K562 (cell line): ENCODE measurements around the gene ATAD3C. TPM values are rescaled to one million over a fixed set of nuclear protein-coding genes. Genes with fewer than 3 reads are reported as not detected.

Experiments
- BCOR ChIP-seq: fragments of 450-650 bp; IDR thresholded peaks from 2 replicates; pipeline ENCODE4 v1.6.1; 2016
- BRF1 ChIP-seq: IDR thresholded peaks from 3 replicates; pipeline ENCODE4 v1.6.1; 2011; ENCODE audit warnings: borderline replicate concordance, mild to moderate bottlenecking; ENCODE audit not compliant: insufficient read length; ENCODE audit errors: extremely low read depth
- CC2D1A ChIP-seq: fragments of 450-650 bp; IDR thresholded peaks from 2 replicates; pipeline ENCODE4 v1.6.1; 2017; ENCODE audit warnings: mild to moderate bottlenecking
- FOXK2 ChIP-seq, 2 experiments: fragments of 450-650 bp; IDR thresholded peaks in 1 of 2; conservative IDR thresholded peaks in 1 of 2; 2 replicates each; pipeline ENCODE4 v1.6.1; 2016; ENCODE audit warnings: low read depth in 2 of 2, mild to moderate bottlenecking in 1 of 2
- HDAC3 ChIP-seq: fragments of 450-650 bp; IDR thresholded peaks from 2 replicates; pipeline ENCODE4 v1.6.1; 2018; ENCODE audit warnings: borderline replicate concordance, mild to moderate bottlenecking, moderate library complexity; ENCODE audit not compliant: partially characterized antibody
- LARP7 ChIP-seq: fragments of 450-650 bp; IDR thresholded peaks from 2 replicates; pipeline ENCODE4 v1.6.1; 2016
- MBD1 ChIP-seq: fragments of 250-450 bp; sonication (Bioruptor Pico); IDR thresholded peaks from 2 replicates; pipeline ENCODE4 v1.8.0; 2022; ENCODE audit warnings: inconsistent platforms
- MNT ChIP-seq, 2 experiments: fragments of 450-650 bp; conservative IDR thresholded peaks; 2 replicates each; pipeline ENCODE4 v1.6.1; 2017; ENCODE audit warnings: mild to moderate bottlenecking in 2 of 2, moderate library complexity in 2 of 2
- POU5F1 ChIP-seq: fragments of 150-350 bp; IDR thresholded peaks from 2 replicates; pipeline ENCODE4 v1.6.1; 2014; ENCODE audit warnings: borderline replicate concordance, low read length, low read depth, mild to moderate bottlenecking; ENCODE audit not compliant: partially characterized antibody
- RFX1 ChIP-seq: fragments of 450-650 bp; IDR thresholded peaks from 2 replicates; pipeline ENCODE4 v1.6.1; 2016; ENCODE audit warnings: mild to moderate bottlenecking, moderate library complexity
- SFPQ ChIP-seq: fragments of 200-400 bp; formaldehyde crosslinking; IDR thresholded peaks from 2 replicates; pipeline ENCODE4 v1.6.1; 2017; ENCODE audit warnings: mild to moderate bottlenecking, low read depth, low read length, moderate library complexity
- SMAD3 ChIP-seq: fragments of 450-650 bp; formaldehyde crosslinking; conservative IDR thresholded peaks from 2 replicates; pipeline ENCODE4 v1.4.0; 2020; ENCODE audit warnings: mild to moderate bottlenecking
- SP2 ChIP-seq: IDR thresholded peaks from 2 replicates; pipeline ENCODE4 v1.6.1; 2011; ENCODE audit warnings: mild to moderate bottlenecking, low read depth, low read length, moderate library complexity; ENCODE audit not compliant: poor library complexity, severe bottlenecking; ENCODE audit errors: extremely low read depth
- SRSF7 ChIP-seq: fragments of 200-400 bp; formaldehyde crosslinking; optimal IDR thresholded peaks from 2 replicates; pipeline ENCODE3; 2017; ENCODE audit warnings: mild to moderate bottlenecking, low read depth, low read length
- ZNF274 ChIP-seq: IDR thresholded peaks from 2 replicates; pipeline ENCODE4 v1.6.1; 2011; ENCODE audit warnings: low read depth, mild to moderate bottlenecking, low read length, moderate library complexity, borderline replicate concordance
- ZNF347 ChIP-seq: fragments of 450-650 bp; formaldehyde crosslinking; IDR thresholded peaks from 2 replicates; pipeline ENCODE4 v1.4.0; 2020; ENCODE audit warnings: low read depth, mild to moderate bottlenecking, moderate library complexity
- ZNF398 ChIP-seq: fragments of 250-450 bp; sonication (Bioruptor Pico); IDR thresholded peaks from 2 replicates; pipeline ENCODE4 v1.8.0; 2021; ENCODE audit warnings: moderate library complexity, mild to moderate bottlenecking, inconsistent platforms
- ZNF77 ChIP-seq: fragments of 250-450 bp; sonication (Bioruptor Pico); IDR thresholded peaks from 2 replicates; pipeline ENCODE4 v1.5.0; 2020
- polyA plus RNA-seq, 8 experiments: library from polyadenylated mRNA; depleted of rRNA in 4 of 8; stranded (reverse) in 5 of 8; unstranded in 3 of 8; fragments of >200 nt; fragmentation: Nextera tagmentation in 2 of 8; fragmentation: Illumina TruSeq in 1 of 8; extraction: Ambion mirVana in 2 of 8; extraction: Trizol in 1 of 8; gene quantifications; 2 replicates each; pipeline versions ENCODE4 v1.2.1 to v1.2.3, GENCODE V29; 2011 to 2014; ENCODE audit warnings: inconsistent platforms in 1 of 8, missing spikeins in 1 of 8
- total RNA-seq, 7 experiments: library from RNA; depleted of rRNA in 6 of 7; stranded (reverse); fragments of >200 nt in 6 of 7; fragmentation: Illumina TruSeq in 2 of 7; extraction: Trizol in 2 of 7; gene quantifications; 2 replicates each; pipeline versions ENCODE4 v1.2.1 to v1.2.3, GENCODE V29; 2011 to 2021; ENCODE audit warnings: low replicate concordance in 1 of 7

ATAD3C gene
- total and polyA plus RNA-seq, 9 of the 15 experiments (the other 6 are each of a cell fraction or from before 2014, with no cell fraction given), result 0.03 to 0.18 TPM; not detected in 7

DNA sequence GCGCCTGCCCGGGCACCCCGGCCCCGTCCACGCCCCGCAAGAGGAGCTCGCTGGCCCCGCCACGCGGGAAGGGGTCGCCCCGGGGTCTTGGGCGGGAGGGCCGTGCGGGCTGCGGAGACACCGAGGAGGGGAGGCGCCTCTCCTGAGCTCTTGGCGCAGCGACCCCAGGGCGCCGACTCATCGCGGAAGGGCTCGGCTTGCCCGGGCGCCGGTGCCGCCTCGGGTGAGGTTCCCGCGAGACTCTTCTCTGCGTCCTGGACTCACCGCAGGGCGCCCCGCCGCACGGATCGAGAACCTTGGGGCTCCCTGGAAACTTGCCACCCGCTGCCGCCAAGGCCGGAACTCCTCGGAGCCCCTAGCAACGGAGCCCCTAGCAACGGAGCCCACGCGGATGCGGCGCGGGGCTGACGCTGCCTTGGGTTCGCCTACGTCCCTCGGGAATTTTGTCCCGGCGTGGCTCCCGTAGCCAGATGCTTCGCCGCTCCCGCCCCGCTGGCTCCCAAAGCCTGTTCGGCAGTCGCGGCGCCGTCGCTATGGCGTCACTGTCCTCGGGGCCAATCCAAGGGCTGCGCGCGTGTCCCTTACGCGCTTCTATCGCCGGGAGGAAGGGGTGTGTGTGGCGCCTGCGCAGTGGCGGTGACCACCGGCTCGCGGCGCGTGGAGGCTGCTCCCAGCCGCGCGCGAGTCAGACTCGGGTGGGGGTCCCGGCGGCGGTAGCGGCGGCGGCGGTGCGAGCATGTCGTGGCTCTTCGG, 62.2 kb downstream of the ATAD3C start, which contains the start of gene ATAD3A (continued):
- TF ChIP-seq ZNF398 (CRISPR knock-in tag) (no peak), SRSF7 (no peak), RFX1 (peak; percentile 94), CC2D1A (no peak), SFPQ (no peak), HDAC3 (no peak), SMAD3 (CRISPR knock-in tag) (no peak), ZNF77 (CRISPR knock-in tag) (no peak), BCOR (peak; percentile 85), SP2 (no peak), FOXK2 (conservative IDR thresholded peaks at IDR 0.05 in 1 of 2, IDR thresholded peaks at IDR 0.05 in 1 of 2; ENCODE audit: low read depth in 2 of 2) (peak; percentile 62 to 87; a peak in 2 of 4 replicates), ZNF274 (no peak), POU5F1 (peak; percentile 89), MBD1 (CRISPR knock-in tag) (no peak), ZNF347 (CRISPR knock-in tag) (no peak), LARP7 (peak; percentile 76; the same call in 1 of the 2 replicates), MNT (conservative IDR thresholded peaks at IDR 0.05) (peak; percentile 96 to 98), BRF1 (no peak)
